Activated T-cell treated with anti-CD3 and anti-CD28 coated beads, Interleukin-2, amount 50 U/mL, for 48 hours (primary cell): Measurements from ENCODE around the gene S100A14.
A peak's percentile ranks its signal among the peaks of the same experiment; 100 is the strongest.
"Not testable (repeated sequence)": the region's sequence is repeated elsewhere in the genome, so short reads cannot be mapped to it uniquely, and the experiment has no call there.

Source experiments
- DNase-seq, 2 experiments: peaks; one replicate each; pipeline ENCODE4 v3.0.0-alpha.2; 2020

S100A14 gene

DNA sequence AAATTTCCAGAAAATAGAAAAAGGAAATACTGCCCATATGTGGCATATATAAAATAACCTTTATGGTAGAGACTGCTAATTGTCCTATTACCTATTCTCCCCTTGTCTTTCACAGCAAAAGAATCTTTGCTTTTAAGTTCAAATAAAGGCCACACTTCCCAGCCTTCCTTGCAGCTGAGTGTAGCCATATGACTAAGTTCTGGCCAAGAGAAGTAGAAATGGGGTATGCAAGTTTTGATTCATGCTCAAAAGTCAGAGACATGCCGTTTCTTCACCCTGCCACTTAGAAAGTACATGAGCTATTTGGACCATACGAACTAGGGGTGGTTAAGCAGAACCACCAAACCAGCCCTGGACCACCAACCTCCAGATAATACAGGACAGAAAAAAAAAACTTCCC, 32.1 kb downstream of the S100A14 start:
- no peak for DNase-seq

DNA sequence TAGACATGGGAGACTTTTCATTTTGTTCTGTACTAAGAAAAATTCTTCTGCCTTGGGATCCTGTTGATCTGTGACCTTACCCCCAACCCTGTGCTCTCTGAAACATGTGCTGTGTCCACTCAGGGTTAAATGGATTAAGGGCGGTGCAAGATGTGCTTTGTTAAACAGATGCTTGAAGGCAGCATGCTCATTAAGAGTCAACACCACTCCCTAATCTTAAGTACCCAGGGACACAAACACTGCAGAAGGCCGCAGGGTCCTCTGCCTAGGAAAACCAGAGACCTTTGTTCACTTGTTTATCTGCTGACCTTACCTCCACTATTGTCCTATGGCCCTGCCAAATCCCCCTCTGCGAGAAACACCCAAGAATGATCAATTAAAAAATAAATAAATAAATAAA, 32.6 kb downstream of the S100A14 start:
- not testable (repeated sequence) for DNase-seq

DNA sequence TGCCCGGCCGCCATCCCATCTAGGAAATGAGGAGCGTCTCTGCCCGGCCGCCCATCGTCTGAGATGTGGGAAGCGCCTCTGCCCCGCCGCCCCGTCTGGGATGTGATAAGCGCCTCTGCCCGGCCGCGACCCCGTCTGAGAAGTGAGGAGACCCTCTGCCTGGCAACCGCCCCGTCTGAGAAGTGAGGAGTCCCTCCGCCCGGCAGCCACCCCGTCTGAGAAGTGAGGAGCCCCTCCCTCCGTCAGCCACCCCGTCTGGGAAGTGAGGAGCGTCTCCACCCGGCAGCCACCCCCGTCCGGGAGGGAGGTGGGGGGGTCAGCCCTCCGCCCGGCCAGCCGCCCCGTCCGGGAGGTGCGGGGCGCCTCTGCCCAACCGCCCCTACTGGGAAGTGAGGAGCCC, 33.3 kb downstream of the S100A14 start:
- DNase-seq: not testable (repeated sequence)

DNA sequence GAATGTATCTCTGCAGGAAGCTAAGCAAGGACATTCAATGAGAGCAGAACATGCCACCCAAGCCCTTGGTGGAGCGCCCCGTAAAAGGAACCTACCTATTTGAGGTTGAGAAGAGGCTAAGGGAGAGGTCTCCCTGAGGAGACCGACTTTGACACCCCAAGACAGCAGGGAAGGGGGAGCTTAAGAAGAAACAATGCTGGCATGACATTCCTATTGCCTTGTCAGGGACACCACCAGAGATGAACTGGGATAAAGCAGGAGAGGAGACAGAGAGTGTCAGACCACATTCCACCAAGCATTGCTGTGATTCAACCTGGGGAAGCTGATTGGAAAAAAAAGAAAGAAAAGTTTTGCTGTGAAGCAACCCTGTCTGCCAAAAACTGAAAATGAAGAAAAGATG, 37.2 kb downstream of the S100A14 start:
- no peak for DNase-seq

DNA sequence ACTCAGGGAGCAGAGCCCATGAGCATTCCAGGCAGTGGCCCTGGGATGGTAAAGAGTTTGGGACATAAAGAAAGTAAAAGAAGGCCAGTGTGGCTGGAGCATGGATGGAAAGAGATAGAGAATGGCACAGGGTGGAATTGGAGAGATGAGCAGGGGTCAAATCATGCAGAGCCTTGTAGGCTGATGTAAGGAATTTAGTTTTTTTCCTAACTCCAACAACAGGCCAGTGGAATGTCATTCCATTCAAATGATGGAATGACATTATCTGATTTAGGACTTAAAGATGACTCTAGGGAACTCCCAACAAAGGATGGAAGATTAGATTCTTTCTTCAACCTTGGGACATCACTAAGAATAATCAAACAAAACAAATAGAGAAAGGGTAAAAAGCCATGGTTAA, 37.6 kb downstream of the S100A14 start:
- DNase-seq: no peak

DNA sequence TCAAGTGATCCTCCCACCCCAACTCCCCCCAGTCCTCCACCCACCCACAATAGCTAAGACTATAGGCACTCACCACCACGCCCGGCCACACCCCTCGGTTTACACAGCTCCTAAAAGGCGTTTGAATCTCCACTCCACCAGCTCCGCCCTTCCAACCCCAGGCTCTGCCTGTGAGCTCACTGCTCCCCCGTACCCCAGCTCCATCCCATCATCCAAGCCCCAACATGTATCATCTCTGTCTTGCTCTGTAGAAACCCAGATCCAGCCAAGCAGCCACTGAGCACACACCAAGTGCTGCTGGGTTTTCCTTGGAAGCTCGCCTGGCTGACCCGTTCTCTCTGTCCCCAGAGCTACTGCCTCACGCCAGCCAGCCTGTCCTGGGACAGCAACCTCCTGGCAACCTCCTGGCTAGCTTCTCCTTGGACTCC, 38.5 kb downstream of the S100A14 start:
- no peak for DNase-seq

DNA sequence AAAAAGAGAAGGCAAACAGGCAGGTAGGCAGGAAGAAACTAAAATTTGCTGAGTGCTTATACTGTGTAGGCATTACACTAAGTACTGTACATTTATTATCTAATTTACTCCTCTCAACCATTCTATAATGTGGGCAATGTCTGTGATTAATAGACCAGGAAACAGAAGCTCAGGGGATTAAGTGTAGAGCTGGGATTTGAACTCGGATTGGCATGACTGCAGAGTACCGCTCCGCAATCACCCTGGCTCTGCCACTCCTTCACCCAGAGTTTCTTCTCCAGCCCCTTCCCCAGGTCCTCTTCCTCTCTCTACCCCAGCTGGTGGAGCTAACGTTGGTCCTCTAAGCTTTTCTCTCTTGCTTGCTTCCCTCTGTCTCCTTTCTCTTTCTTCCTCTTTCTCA, 39.0 kb downstream of the S100A14 start:
- DNase-seq: no peak

DNA sequence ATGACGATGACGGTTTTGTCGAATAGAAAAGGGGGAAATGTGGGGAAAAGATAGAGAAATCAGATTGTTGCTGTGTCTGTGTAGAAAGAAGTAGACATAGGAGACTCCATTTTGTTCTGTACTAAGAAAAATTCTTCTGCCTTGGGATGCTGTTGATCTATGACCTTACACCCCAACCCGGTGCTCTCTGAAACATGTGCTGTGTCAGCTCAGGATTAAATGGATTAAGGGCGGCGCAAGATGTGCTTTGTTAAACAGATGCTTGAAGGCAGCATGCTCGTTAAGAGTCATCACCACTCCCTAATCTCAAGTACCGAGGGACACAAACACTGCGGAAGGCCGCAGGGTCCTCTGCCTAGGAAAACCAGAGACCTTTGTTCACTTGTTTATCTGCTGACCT, 40.6 kb downstream of the S100A14 start:
- DNase-seq: not testable (repeated sequence)

DNA sequence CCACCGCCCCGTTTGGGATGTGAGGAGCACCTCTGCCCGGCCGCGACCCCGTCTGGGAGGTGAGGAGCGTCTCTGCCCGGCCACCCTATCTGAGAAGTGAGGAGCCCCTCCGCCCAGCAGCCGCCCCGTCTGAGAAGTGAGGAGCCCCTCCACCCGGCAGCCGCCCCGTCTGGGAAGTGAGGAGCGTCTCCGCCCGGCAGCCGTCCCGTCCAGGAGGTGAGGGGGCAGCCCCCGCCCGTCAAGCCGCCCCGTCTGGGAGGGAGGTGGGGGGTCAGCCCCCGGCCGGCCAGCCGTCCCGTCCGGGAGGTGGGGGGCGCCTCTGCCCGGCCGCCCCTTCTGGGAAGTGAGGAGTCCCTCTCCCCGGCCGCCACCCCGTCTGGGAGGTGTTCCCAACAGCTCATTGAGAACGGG, 41.0 kb downstream of the S100A14 start:
- not testable (repeated sequence) for DNase-seq

DNA sequence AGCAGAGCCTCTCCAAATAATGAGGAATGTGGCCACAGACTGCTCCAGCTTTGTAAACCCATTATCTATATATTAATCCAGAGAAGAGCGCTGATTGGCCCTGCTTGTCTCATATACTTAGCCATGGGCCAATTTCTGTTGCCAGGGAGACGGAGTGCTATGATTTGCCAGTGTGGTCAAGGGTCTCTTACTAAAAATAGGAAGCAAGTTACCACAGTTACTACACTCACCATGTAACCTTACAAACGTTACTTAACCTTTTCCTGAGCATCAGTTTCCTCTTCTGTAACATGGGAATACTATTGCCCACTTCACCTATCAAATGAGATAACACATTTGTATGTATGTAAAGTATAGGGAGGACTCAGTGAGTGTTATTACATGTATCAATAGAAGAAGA, 42.8 kb downstream of the S100A14 start:
- DNase-seq: no peak

DNA sequence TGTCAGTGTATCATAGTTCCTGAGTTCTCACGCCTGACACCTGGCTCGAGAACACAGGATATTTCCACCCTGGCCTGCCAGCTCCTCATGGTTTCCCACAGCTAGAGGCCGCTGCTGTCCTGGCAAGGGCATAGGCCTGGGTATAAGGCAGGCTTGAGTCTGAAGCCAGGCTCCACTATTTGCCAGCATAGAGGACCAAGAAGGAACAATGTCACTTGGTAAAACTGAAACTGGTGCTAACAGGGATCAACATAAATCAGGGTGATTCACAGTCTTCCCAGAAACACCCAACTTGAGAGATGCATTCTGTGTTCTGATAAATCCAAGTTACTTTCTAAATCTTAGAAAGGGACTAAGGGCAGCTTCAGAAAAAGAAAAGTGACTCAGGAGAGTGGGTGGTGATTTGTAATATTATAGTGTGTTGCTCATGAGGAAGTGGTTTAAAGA, 43.5 kb downstream of the S100A14 start:
- peak; percentile 78 to 80 for DNase-seq

DNA sequence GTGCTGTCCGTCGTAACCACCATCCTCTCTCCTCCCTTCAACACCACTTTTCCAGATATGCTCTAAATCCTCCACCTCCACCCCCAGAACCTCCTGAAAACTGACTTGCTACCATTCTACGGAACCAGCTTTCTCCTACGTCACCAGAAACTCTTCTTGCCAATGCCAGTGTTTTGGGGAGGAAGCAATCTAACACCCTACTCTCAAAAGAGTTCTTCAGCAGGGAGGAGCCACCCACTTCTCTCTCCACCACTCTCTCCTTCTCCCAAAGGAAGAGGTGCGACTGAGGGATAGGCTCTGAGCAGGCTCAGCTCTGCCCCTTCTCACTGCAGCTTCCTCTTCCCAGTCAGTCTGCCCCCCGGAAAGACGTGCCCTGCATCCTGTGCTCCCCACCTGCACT, 44.4 kb downstream of the S100A14 start:
- DNase-seq: no peak

DNA sequence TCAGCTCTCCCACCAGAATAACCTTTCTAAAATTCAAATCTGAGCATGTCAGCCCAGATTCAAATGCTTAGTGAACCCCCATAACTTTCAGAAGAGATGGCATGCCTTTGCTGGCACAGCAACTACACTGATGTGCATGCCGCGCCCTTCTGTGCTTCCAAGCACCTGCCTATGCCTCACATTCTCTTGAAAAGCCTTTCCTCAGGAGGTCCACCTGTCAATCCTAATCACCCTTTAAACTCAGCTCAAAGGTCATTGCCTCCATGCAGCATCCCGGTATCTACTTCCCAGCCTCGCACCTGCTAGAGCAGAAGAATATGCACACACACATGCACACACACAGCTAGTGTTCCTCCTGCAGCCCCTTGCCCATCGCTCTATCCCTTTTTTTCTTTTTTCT, 45.3 kb downstream of the S100A14 start:
- no peak for DNase-seq

DNA sequence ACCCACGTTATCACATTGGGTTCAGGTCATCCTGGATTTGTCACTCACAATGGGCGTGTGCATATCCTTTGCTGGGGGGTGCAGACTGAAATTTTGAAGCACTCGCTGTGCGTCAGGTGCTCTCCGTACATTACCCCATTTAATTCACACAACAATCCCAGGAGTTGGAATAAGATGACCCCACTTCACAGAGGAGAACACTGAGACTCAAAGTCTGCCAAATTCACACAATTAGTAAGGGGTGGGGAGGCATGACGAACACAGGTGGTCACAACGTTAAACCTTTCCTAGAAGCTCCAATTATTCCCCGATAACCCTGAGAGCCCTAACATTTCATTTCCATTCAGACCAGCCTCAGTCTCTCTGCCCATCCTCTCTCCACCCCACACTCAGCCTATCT, 46.7 kb downstream of the S100A14 start:
- no peak for DNase-seq

DNA sequence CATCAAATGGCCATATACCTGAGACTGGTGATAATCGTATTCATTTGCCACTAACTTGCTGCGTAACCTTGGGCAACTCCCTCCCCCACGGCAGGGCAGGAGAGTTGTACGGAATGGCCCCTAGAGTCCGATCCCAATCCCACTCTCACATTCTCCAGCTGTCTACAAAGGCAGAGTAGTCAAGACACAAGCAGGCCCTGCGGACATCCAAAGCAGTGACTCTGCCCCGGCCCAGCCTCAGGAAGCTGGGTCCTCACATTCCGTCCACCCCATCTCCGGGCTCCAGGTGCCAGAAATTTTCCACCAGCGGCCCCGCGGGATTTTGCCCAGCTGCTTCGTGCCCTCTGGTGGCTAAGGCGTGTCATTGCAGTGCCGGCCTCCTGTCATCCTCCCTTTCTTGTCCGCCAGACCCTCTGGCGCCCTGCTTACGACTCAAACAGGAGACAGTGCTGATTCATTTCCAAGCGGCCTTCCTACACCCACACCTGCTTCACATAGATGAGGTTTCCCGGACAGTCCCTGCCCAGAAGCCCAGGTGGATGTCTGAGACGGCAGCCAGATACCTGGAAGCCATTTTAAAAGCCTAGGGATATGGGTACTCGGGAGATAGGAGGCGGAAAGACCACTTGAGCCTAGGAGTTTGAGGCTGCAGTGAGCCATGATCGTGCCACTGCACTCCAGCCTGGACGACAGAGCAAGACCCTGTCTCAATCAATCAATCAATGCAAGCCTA, 47.6 kb downstream of the S100A14 start:
- DNase-seq: peak; percentile 93 to 94

DNA sequence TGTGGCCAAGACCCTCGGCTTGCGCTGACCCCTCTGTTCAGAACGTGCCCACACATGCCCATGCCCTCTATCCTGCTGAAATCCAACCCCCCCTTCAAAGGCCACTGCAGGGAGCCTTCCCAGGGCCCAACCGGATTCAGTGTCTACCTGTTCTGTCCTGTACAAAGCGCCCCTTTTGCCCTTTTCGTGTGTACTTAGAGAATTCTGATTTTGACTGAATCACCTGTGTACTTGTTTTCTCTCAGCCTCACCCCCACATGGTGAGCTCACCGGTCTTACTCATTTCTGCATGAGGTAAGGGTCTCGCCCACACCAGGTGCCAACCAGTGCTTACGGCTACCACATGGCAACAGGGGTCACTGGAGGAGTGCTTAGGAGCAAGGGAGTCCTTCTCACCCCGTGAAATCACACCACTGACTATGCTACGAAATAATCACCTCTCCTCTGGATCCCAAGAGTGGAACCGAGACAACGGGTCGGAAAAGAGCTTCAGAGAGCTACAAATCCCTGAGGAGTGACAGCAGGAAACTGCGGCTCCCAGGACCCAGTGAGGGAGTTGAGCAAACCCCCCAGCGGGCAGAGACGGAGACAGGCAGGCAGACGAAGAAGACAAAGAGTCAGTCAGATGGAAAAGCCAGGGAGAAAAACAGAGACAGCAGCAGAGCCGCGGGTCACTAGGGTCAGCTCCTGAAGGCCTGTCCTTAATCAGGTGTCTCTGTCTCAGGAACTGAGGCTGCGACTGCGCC, 48.3 kb downstream of the S100A14 start:
- peak; percentile 79 to 82 for DNase-seq

DNA sequence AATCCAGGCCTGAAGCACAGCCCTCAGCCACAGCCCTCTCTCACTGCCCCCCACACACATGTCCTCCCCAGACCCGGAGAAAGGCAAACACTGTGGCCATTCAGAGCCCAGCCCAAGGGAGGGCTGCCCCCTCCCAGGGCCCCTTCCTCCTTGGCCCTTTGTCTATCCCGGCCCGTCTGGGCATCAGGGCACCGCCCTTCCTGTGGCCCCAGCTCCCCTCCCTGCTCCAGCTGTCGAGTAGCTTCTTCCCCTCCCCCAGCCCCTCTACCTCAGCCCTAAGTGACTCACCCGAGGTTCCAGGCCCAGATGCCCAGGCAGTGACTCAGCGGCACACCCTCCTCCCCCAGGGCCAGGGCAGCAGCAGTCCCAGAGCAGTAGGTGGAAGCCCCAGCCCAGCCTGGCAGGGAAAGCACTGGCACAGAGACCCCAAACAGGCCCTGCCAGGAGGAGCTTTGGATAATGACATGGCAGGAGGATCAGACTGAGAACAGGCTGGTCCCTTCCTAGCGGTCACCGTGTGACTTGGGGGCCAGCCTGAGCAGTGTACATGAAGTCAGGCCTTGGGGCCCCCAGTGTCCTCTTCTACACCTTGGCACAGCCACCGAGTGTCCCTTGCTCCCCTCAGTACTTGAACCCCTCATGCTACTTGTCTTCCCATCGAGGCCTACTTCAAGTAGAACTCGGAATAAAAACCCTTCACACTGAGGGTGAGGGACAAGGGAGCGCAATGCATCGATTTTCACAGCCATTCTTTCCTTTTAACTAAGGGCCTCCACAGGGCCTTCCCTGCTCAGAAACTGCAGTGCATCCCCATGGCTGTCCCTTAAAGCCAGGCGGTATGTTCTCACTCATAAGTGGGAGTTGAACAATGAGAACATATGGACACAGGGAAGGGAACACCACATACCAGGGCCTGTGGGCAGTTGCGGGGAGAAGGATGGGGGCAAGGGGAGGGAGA, 49.4 kb downstream of the S100A14 start:
- peak; percentile 89 to 92 for DNase-seq

DNA sequence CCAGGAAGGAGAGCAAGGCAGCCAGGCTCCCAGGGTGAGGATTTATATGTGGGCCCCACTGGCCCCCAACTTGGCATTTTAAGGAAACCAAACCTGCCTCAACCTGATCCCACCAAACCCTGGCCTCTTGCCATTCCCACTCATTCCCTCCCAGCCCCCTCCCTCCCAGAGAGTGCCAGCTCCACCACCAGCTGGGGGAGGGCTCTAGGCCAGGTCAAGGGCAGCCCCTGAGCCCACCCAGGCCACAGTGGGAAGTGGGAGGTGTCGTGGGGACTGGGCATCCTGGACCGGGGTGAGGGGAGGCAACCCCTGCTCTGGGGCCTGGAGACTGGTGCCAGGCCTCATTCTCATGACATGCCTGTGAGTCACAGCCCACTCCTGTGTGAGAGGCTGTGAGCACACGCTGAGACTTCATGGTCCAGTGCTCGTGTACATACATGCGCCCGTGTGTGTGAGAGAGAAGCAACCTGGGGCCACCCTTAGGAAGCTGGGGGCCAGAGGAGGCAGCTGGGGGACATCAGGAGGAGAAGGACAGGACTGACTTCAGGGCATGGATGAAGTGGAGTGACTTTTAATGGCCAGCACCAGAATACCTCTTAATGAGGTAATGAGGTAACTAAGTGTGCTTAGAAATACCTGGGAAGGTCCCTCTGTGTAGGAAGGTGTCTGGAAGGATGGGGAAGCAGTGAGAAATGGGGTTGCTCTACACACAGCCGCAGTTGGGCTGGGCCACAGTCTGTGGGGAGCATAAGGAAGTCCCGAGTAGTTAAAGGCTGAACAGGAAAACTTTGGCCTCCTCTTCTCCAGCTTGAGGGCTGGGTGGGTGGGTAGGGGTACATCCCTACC, 50.4 kb downstream of the S100A14 start, which contains the start of gene S100A2:
Gene S100A2 (minus strand): TSS at position 316 of the 846 bp plus-strand sequence. CDS start 1,967 bp downstream, outside the sequence.
- peak; percentile 77 to 80 for DNase-seq
